Measurements from ENCODE around the gene MYBPC3.
"Not testable (repeated sequence)": the region's sequence is repeated elsewhere in the genome, so short reads cannot be mapped to it uniquely, and the experiment has no call there.

The MYBPC3 gene

GRCh38 chr11:47316501-47316900, 36.0 kb downstream of the MYBPC3 start:
- H3K36me3 ChIP-seq (replicated peaks in 1 of 2; ENCODE audit: control insufficient read depth in 2 of 2, insufficient read depth in 2 of 2, low read length in 2 of 2) = peaks cover 0 to 62% of the 10 kb centered on the region in 2 donors
- WGBS, 2 donors (ENCODE audit: extremely low coverage in 2 of 2, insufficient read length in 2 of 2, insufficient replicate concordance in 1 of 2) = no CpG with 5 or more reads among the region's 8 CpGs
- H3K9ac ChIP-seq (ENCODE audit: low read depth, low read length, poor library complexity) = not testable (repeated sequence)

GRCh38 chr11:47314992-47315391, 37.5 kb downstream of the MYBPC3 start:
- Histone ChIP-seq H3K4me1 (ENCODE audit: control insufficient read depth in 2 of 2, insufficient read depth in 1 of 2, low read depth in 1 of 2, low read length in 2 of 2) (no peaks in the 10 kb centered on the region), H3K4me3 (ENCODE audit: low read length in 2 of 2) (no peak overlapping the region), H3K18ac (ENCODE audit: low read length) (no peak overlapping the region), H3K27ac (replicated peaks; ENCODE audit: low read length) (no peak overlapping the region), H3K4me2 (ENCODE audit: insufficient read depth, low read length, poor library complexity, severe bottlenecking) (no peak overlapping the region), H4K91ac (ENCODE audit: low read depth, low read length, poor library complexity) (no peak overlapping the region), H3K4ac (ENCODE audit: low read length) (no peak overlapping the region), H3K79me1 (ENCODE audit: low read depth, low read length) (no peaks in the 10 kb centered on the region), H3K27me3 (ENCODE audit: control insufficient read depth in 3 of 3, insufficient read depth in 3 of 3, low read depth in 1 of 3, low read length in 3 of 3) (no peaks in the 10 kb centered on the region), H3K9ac (ENCODE audit: low read depth, low read length, poor library complexity) (no peak overlapping the region), H2BK5ac (ENCODE audit: low read length) (no peak overlapping the region), H3K23ac (ENCODE audit: low read depth, low read length, poor library complexity) (no peak overlapping the region), H2AK5ac (ENCODE audit: low read depth, low read length) (no peak overlapping the region), H2BK12ac (ENCODE audit: low read length) (no peak overlapping the region), H3K9me3 (replicated peaks in 1 of 2; ENCODE audit: control insufficient read depth in 2 of 2, insufficient read depth in 1 of 2, low read depth in 1 of 2, low read length in 2 of 2) (no peaks in the 10 kb centered on the region), H2AFZ (ENCODE audit: low read length) (no peak overlapping the region), H3K14ac (ENCODE audit: low read length) (no peak overlapping the region), H2BK15ac (ENCODE audit: low read length) (no peak overlapping the region), H3K36me3 (replicated peaks in 1 of 2; ENCODE audit: control insufficient read depth in 2 of 2, insufficient read depth in 2 of 2, low read length in 2 of 2) (peaks cover 2 to 76% of the 10 kb centered on the region in 2 donors), H2BK120ac (ENCODE audit: low read depth, low read length) (no peak overlapping the region), H4K8ac (ENCODE audit: low read depth, low read length) (no peak overlapping the region)
- no CpG with 5 or more reads among the region's 5 CpGs for WGBS, 2 donors (ENCODE audit: extremely low coverage in 2 of 2, insufficient read length in 2 of 2, insufficient replicate concordance in 1 of 2)
- DNase-seq (ENCODE audit: low spot score) = no peak

More at GRCh38 chr11:47316501-47316900, 36.0 kb downstream of the MYBPC3 start:
- H3K18ac ChIP-seq (ENCODE audit: low read length); H4K91ac ChIP-seq (ENCODE audit: low read depth, low read length, poor library complexity); H3K9me3 ChIP-seq (replicated peaks in 1 of 2; ENCODE audit: control insufficient read depth in 2 of 2, insufficient read depth in 1 of 2, low read depth in 1 of 2, low read length in 2 of 2); DNase-seq (ENCODE audit: low spot score); H3K4ac ChIP-seq (ENCODE audit: low read length); H2BK120ac ChIP-seq (ENCODE audit: low read depth, low read length); H4K8ac ChIP-seq (ENCODE audit: low read depth, low read length); H3K27me3 ChIP-seq (ENCODE audit: control insufficient read depth in 3 of 3, insufficient read depth in 3 of 3, low read depth in 1 of 3, low read length in 3 of 3); H2BK5ac ChIP-seq (ENCODE audit: low read length); H3K23ac ChIP-seq (ENCODE audit: low read depth, low read length, poor library complexity); H3K4me1 ChIP-seq (ENCODE audit: control insufficient read depth in 2 of 2, insufficient read depth in 1 of 2, low read depth in 1 of 2, low read length in 2 of 2); H2BK15ac ChIP-seq (ENCODE audit: low read length); H3K79me1 ChIP-seq (ENCODE audit: low read depth, low read length); H3K4me3 ChIP-seq (ENCODE audit: low read length in 2 of 2); H2BK12ac ChIP-seq (ENCODE audit: low read length); H3K14ac ChIP-seq (ENCODE audit: low read length); H2AK5ac ChIP-seq (ENCODE audit: low read depth, low read length); H2AFZ ChIP-seq (ENCODE audit: low read length); H3K27ac ChIP-seq (replicated peaks; ENCODE audit: low read length); H3K4me2 ChIP-seq (ENCODE audit: insufficient read depth, low read length, poor library complexity, severe bottlenecking): not testable (repeated sequence)

- H3K9me3 ChIP-seq (replicated peaks in 1 of 2; ENCODE audit: control insufficient read depth in 2 of 2, insufficient read depth in 1 of 2, low read depth in 1 of 2, low read length in 2 of 2) = peaks cover 0 to 2% of the 10 kb centered on the region in 2 donors
- no peak overlapping the region for H4K8ac ChIP-seq (ENCODE audit: low read depth, low read length)
- no peak overlapping the region for H3K4me3 ChIP-seq (ENCODE audit: low read length in 2 of 2)
- H2AFZ ChIP-seq (ENCODE audit: low read length) = no peak overlapping the region
- DNase-seq (ENCODE audit: low spot score) = peak; percentile 36
- H2BK5ac ChIP-seq (ENCODE audit: low read length) = no peak overlapping the region
- H3K4me1 ChIP-seq (ENCODE audit: control insufficient read depth in 2 of 2, insufficient read depth in 1 of 2, low read depth in 1 of 2, low read length in 2 of 2) = peaks cover 7% of the 10 kb centered on the region in 2 donors
- no peaks in the 10 kb centered on the region for H3K27me3 ChIP-seq (ENCODE audit: control insufficient read depth in 3 of 3, insufficient read depth in 3 of 3, low read depth in 1 of 3, low read length in 3 of 3)
- H2BK15ac ChIP-seq (ENCODE audit: low read length) = no peak overlapping the region
- peak overlapping the region; percentile 39 for H3K4me2 ChIP-seq (ENCODE audit: insufficient read depth, low read length, poor library complexity, severe bottlenecking)
- no peak overlapping the region for H4K91ac ChIP-seq (ENCODE audit: low read depth, low read length, poor library complexity)
- H3K79me1 ChIP-seq (ENCODE audit: low read depth, low read length) = no peaks in the 10 kb centered on the region
- H2BK120ac ChIP-seq (ENCODE audit: low read depth, low read length) = no peak overlapping the region
- H3K14ac ChIP-seq (ENCODE audit: low read length) = no peak overlapping the region
- H3K9ac ChIP-seq (ENCODE audit: low read depth, low read length, poor library complexity) = no peak overlapping the region
- no peak overlapping the region for H3K4ac ChIP-seq (ENCODE audit: low read length)
- no peak overlapping the region for H2BK12ac ChIP-seq (ENCODE audit: low read length)
- H2AK5ac ChIP-seq (ENCODE audit: low read depth, low read length) = no peak overlapping the region
- H3K36me3 ChIP-seq (replicated peaks in 1 of 2; ENCODE audit: control insufficient read depth in 2 of 2, insufficient read depth in 2 of 2, low read length in 2 of 2) = peaks cover 13 to 96% of the 10 kb centered on the region in 2 donors
- no CpG with 5 or more reads among the region's 6 CpGs for WGBS, 2 donors (ENCODE audit: extremely low coverage in 2 of 2, insufficient read length in 2 of 2, insufficient replicate concordance in 1 of 2)
- no peak overlapping the region for H3K23ac ChIP-seq (ENCODE audit: low read depth, low read length, poor library complexity)
- peak overlapping the region; percentile 57 for H3K27ac ChIP-seq (replicated peaks; ENCODE audit: low read length)
- H3K18ac ChIP-seq (ENCODE audit: low read length) = no peak overlapping the region
Observed at GRCh38 chr11:47308050-47308823, 44.3 kb downstream of the MYBPC3 start.

- no peak for DNase-seq (ENCODE audit: low spot score)
- Histone ChIP-seq H3K14ac (ENCODE audit: low read length) (no peak overlapping the region), H3K79me1 (ENCODE audit: low read depth, low read length) (no peaks in the 10 kb centered on the region), H3K9ac (ENCODE audit: low read depth, low read length, poor library complexity) (no peak overlapping the region), H3K18ac (ENCODE audit: low read length) (peak overlapping the region; percentile 53), H3K4me3 (ENCODE audit: low read length in 2 of 2) (no peak overlapping the region), H2BK5ac (ENCODE audit: low read length) (no peak overlapping the region), H3K36me3 (replicated peaks in 1 of 2; ENCODE audit: control insufficient read depth in 2 of 2, insufficient read depth in 2 of 2, low read length in 2 of 2) (peaks cover 13 to 95% of the 10 kb centered on the region in 2 donors), H2AK5ac (ENCODE audit: low read depth, low read length) (no peak overlapping the region), H2BK15ac (ENCODE audit: low read length) (no peak overlapping the region), H3K4me2 (ENCODE audit: insufficient read depth, low read length, poor library complexity, severe bottlenecking) (no peak overlapping the region), H4K91ac (ENCODE audit: low read depth, low read length, poor library complexity) (no peak overlapping the region), H2BK120ac (ENCODE audit: low read depth, low read length) (no peak overlapping the region), H3K9me3 (replicated peaks in 1 of 2; ENCODE audit: control insufficient read depth in 2 of 2, insufficient read depth in 1 of 2, low read depth in 1 of 2, low read length in 2 of 2) (peaks cover 0 to 18% of the 10 kb centered on the region in 2 donors), H3K4ac (ENCODE audit: low read length) (no peak overlapping the region), H2BK12ac (ENCODE audit: low read length) (no peak overlapping the region), H3K27me3 (ENCODE audit: control insufficient read depth in 3 of 3, insufficient read depth in 3 of 3, low read depth in 1 of 3, low read length in 3 of 3) (no peaks in the 10 kb centered on the region), H3K23ac (ENCODE audit: low read depth, low read length, poor library complexity) (no peak overlapping the region), H3K4me1 (ENCODE audit: control insufficient read depth in 2 of 2, insufficient read depth in 1 of 2, low read depth in 1 of 2, low read length in 2 of 2) (peaks cover 7% of the 10 kb centered on the region in 2 donors), H4K8ac (ENCODE audit: low read depth, low read length) (peak overlapping the region; percentile 86), H3K27ac (replicated peaks; ENCODE audit: low read length) (no peak overlapping the region), H2AFZ (ENCODE audit: low read length) (no peak overlapping the region)
- no CpG with 5 or more reads among the region's 1 CpG for WGBS, 2 donors (ENCODE audit: extremely low coverage in 2 of 2, insufficient read length in 2 of 2, insufficient replicate concordance in 1 of 2)
Observed at GRCh38 chr11:47306484-47306844, 46.0 kb downstream of the MYBPC3 start.

Data from neuronal stem cell (in vitro differentiated cells).